ENCODE data around the gene TNRC6C. TPM values are rescaled to one million over a fixed set of nuclear protein-coding genes. Genes with fewer than 3 reads are reported as not detected.

The TNRC6C gene
- total RNA-seq, 1 donor from 2014 or later, result 24.6 TPM

- CTCF ChIA-PET, result no interaction called here
- ATAC-seq (ENCODE audit: low read depth), result no peak
- no peak for TF ChIP-seq CTCF (IDR thresholded peaks at IDR 0.05)
- POLR2A ChIA-PET, result interaction anchor here (1.3 kb wide), 1 partner anchor 17 kb away, joined by 3 read pairs; the partner anchor contains the start of gene TNRC6C
- no peaks in the 10 kb centered on the region for H3K36me3 Mint-ChIP-seq (ENCODE audit: low read depth)
- H3K4me3 Mint-ChIP-seq, result no peak overlapping the region
- H3K4me1 Mint-ChIP-seq, result no peaks in the 10 kb centered on the region
- H3K27ac Mint-ChIP-seq, result no peak overlapping the region
- no peak for DNase-seq
- intact Hi-C loops (cut with micrococcal nuclease), result no loop called here
- H3K9me3 Mint-ChIP-seq, result no peaks in the 10 kb centered on the region
- peaks cover 41% of the 10 kb centered on the region for H3K27me3 Mint-ChIP-seq
These were observed 17.5 kb upstream of the TNRC6C start for GRCh38 chr17:77941004-77941403.

DNA sequence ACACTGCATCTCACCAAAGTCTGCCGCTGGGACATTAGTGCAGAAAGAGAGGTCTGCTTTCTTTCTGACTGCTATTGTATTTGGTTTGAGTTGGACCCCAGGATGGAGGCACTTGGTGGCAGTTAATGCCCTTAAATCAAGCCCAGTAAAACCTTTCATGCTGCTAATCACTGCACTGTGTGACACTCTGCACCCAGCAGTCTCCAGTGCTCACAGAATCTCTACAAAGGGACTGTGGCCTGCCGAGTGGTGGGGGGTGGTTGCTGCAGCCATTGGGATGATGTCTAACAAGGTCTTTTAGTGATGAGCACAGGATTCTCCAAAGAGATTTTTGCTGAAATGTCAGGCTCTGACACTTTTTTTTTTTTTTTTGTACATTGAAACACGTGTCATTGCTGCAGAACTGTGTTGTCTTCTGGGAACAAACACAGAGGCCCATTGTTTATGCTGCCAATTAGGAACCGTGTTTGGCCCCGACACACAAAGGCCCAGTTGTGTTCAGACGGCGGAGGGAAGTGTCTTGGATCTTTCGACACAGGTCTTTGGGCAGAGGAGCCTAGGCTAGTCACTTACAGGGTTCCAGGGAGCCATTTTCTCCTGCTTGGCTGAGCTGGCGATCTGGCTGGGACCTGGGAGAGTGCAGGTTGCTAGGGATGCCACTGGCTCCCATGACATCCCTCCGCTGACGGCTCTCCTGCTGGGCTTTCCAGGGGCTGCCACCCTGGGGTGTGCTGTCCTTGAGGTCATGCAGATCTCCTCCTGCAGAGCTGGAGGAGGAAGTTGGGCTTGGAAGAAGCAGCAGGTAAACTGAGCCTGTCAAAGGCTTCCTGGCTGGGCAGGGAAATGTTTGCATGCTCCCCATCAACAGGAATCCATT, 16.2 kb upstream of the TNRC6C start:
- DNase-seq, result no peak
- H3K27me3 Mint-ChIP-seq, result peaks cover 39% of the 10 kb centered on the region
- POLR2A ChIA-PET, result interaction anchor here (1.3 kb wide), 1 partner anchor 16 kb away, joined by 3 read pairs; the partner anchor contains the start of gene TNRC6C
- no peak for TF ChIP-seq CTCF (IDR thresholded peaks at IDR 0.05)
- CTCF ChIA-PET, result no interaction called here
- no peak overlapping the region for H3K27ac Mint-ChIP-seq
- intact Hi-C loops (cut with micrococcal nuclease), result no loop called here
- no peaks in the 10 kb centered on the region for H3K9me3 Mint-ChIP-seq
- no peak for ATAC-seq (ENCODE audit: low read depth)
- H3K4me1 Mint-ChIP-seq, result no peaks in the 10 kb centered on the region
- H3K36me3 Mint-ChIP-seq (ENCODE audit: low read depth), result no peaks in the 10 kb centered on the region
- H3K4me3 Mint-ChIP-seq, result no peak overlapping the region

GRCh38 chr17:77943971-77944370, 14.5 kb upstream of the TNRC6C start:
- TF ChIP-seq CTCF (IDR thresholded peaks at IDR 0.05), result no peak
- no peak overlapping the region for H3K27ac Mint-ChIP-seq
- no peak for ATAC-seq (ENCODE audit: low read depth)
- H3K27me3 Mint-ChIP-seq, result peaks cover 47% of the 10 kb centered on the region
- ChIA-PET POLR2A (interaction anchor here (0.7 kb wide), 1 partner anchor 289 kb away, joined by 4 read pairs; no protein-coding TSS in a partner anchor), CTCF (no interaction called here)
- no peak overlapping the region for H3K4me3 Mint-ChIP-seq
- DNase-seq, result no peak
- H3K36me3 Mint-ChIP-seq (ENCODE audit: low read depth), result no peaks in the 10 kb centered on the region
- intact Hi-C loops (cut with micrococcal nuclease), result no loop called here
- no peaks in the 10 kb centered on the region for H3K4me1 Mint-ChIP-seq
- H3K9me3 Mint-ChIP-seq, result peaks cover 4% of the 10 kb centered on the region

GRCh38 chr17:77944390-77945222, 13.9 kb upstream of the TNRC6C start:
- Mint-ChIP-seq H3K36me3 (ENCODE audit: low read depth) (no peaks in the 10 kb centered on the region), H3K9me3 (peaks cover 4% of the 10 kb centered on the region), H3K4me3 (no peak overlapping the region), H3K4me1 (no peaks in the 10 kb centered on the region), H3K27me3 (peaks cover 46% of the 10 kb centered on the region), H3K27ac (no peak overlapping the region)
- intact Hi-C loops (cut with micrococcal nuclease), result no loop called here
- ChIA-PET POLR2A (interaction anchor here (0.7 to 1.5 kb wide), 2 partner anchors 14 to 290 kb away, joined by 4 read pairs; partner anchors contain the start of gene TNRC6C), CTCF (no interaction called here)
- no peak for ATAC-seq (ENCODE audit: low read depth)
- TF ChIP-seq CTCF (IDR thresholded peaks at IDR 0.05), result no peak
- DNase-seq, result no peak

Data from activated B cell treated with CpG ODN at 0.5 μM for 24 hours (primary cell).